GM15510 (cell line): ENCODE results near the gene PM20D2.
A peak's percentile ranks its signal among the peaks of the same experiment; 100 is the strongest.

ENCODE experiments used
- POLR2A ChIP-seq: IDR thresholded peaks from 3 replicates; pipeline ENCODE4 v1.6.1; 2011; ENCODE audit warnings: borderline replicate concordance; ENCODE audit not compliant: insufficient read length; ENCODE audit errors: extremely low read depth

PM20D2 gene

DNA sequence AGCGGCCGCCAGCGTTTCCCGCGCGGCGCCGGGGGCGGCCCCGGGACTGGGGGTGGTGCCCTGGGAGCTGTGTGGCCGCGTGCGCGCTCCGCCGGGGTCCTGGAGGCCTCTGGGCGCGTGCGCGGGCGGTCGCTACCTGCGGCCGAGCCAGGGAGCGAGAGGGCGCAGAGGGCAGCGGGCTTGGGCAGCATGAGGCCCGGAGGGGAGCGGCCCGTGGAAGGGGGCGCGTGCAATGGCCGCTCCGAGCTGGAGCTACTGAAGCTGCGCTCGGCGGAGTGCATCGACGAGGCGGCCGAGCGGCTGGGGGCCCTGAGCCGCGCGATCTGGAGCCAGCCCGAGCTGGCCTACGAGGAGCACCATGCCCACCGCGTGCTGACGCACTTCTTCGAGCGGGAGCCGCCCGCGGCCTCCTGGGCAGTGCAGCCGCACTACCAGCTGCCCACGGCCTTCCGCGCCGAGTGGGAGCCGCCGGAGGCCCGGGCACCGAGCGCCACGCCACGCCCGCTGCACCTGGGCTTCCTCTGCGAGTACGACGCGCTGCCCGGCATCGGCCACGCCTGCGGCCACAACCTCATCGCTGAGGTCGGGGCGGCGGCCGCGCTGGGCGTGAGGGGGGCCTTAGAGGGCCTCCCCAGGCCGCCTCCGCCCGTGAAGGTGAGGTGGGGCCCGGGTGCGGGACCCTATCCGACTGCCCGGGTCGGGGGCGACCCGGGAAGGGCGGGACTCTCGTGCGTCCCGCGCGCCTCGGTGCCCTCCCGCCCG is at the start of gene PM20D2:
PM20D2 (plus strand) TSS at position 100 of the 762 bp plus-strand sequence; CDS start at position 190, 90 bp downstream.
- peak; percentile 71 for TF ChIP-seq POLR2A

- no peak for TF ChIP-seq POLR2A
Observed at GRCh38 chr6:89098461-89098860, 47.4 kb upstream of the PM20D2 start.

GRCh38 chr6:89100114-89100513 is 45.7 kb upstream of the PM20D2 start:
- TF ChIP-seq POLR2A: no peak

GRCh38 chr6:89110284-89110683 is 35.6 kb upstream of the PM20D2 start:
- no peak for TF ChIP-seq POLR2A

GRCh38 chr6:89111933-89112332 is 33.9 kb upstream of the PM20D2 start:
- TF ChIP-seq POLR2A: no peak

- no peak for TF ChIP-seq POLR2A
Observed at GRCh38 chr6:89116702-89117101, 29.2 kb upstream of the PM20D2 start.

GRCh38 chr6:89117211-89118108 is 28.4 kb upstream of the PM20D2 start, which contains the start of gene SRSF12:
TSS of gene SRSF12 (minus strand) at chr6:89118071. CDS start at chr6:89117887, 184 bp downstream.
- no peak for TF ChIP-seq POLR2A

DNA sequence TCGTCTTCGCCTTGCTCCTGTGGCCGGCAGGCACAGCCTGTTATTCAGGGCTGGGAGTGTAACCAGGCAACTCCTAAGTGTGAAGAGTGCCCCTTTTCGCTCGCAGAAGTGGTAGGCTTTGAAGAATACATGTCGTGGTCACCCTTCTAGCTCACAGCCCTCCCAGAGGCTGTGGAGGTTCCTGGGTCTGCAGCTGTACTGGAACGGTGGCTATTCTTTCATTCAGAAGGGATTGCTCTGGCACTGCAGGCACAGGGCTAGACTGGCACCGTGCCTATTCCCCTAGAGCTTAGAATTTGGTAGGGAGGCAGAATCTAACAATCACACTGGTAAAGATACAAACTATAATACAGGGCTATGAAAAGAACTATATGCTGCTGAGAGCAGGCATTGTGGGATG is 26.9 kb upstream of the PM20D2 start:
- TF ChIP-seq POLR2A: no peak

- TF ChIP-seq POLR2A: no peak
Observed at GRCh38 chr6:89120371-89120770, 25.5 kb upstream of the PM20D2 start.

GRCh38 chr6:89121934-89122333 is 23.9 kb upstream of the PM20D2 start:
- no peak for TF ChIP-seq POLR2A

GRCh38 chr6:89122625-89123024 is 23.2 kb upstream of the PM20D2 start:
- TF ChIP-seq POLR2A: no peak

GRCh38 chr6:89131599-89131998 is 14.3 kb upstream of the PM20D2 start:
- no peak for TF ChIP-seq POLR2A

DNA sequence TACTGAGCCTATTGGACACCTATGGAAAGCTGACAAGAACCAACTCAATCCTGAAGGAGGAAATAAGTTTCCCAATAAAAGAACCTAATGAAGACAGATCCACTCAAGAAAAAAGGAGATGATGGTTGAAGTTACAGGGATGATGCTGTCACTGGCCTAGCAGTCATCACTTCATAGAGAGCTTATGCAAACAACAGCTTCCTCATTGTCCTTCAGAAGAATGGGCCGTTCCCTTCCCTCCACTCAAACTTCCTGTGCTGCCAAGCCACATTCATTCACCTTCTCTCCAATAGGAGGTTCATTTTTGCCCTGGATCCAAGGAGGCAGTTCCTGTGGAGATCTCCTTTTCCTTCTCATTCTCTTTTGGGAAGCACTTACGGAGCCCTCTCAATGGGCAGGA is 13.8 kb upstream of the PM20D2 start:
- TF ChIP-seq POLR2A: no peak

GRCh38 chr6:89133981-89134380 is 11.9 kb upstream of the PM20D2 start:
- TF ChIP-seq POLR2A: no peak

DNA sequence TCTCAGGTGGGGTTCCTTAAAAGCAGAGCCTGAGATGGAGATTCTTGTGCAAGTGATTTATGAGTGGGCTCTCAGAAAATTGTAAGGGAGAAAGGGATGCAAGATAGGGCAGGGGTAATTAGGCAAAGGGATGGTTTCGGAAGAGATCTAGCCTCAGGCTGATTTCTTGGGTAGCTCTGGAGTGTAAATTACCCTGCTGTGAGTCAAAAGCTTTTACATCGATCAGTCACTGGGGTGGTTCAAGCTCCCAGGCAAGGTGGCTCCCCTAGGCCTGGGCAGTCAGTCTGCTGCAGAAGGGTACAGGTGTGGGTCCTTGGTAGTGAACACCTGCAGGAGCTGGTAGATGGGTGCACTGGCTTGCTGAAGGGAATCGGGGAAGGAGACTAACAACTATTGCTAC is 11.1 kb upstream of the PM20D2 start:
- TF ChIP-seq POLR2A: no peak
